K562 (cell line): ENCODE results near the gene RPRD1B. TPM values are rescaled to one million over a fixed set of nuclear protein-coding genes. Genes with fewer than 3 reads are reported as not detected.

Experiments
- ATAC-seq: fragments of 200-7000 bp; cut with Tn5 transposase; 3 replicates; pipeline ENCODE4 v1.9.1; 2020; ENCODE audit warnings: moderate library complexity
- BruUV-seq: library from RNA; stranded (reverse); fragments of 400-500 nt; replicated peaks from 2 replicates; lab custom pipeline; 2021; lab: Mats Ljungman, UMichigan
- CTCF ChIA-PET: fragments of 300-600 bp; formaldehyde crosslinking; extraction: SDS; loops from one replicate; lab custom pipeline; 2021; ENCODE audit warnings: low intra/inter-chr PET ratio; lab: Yijun Ruan, JAX
- POLR2A ChIA-PET: fragments of 300-600, 350-650 bp; sonication (Branson Sonifier 250); formaldehyde crosslinking; extraction: SDS; loops from one replicate; lab custom pipeline; 2021; ENCODE audit warnings: antibody characterized with exemption, inconsistent platforms; lab: Yijun Ruan, JAX
- DNase-seq, 4 experiments: peaks; one replicate each; pipeline versions ENCODE4 v3.0.0 to v3.0.0-alpha.2; 2011 to 2018; ENCODE audit warnings: low spot score in 3 of 4, mixed read lengths in 3 of 4; ENCODE audit errors: extremely low read depth in 1 of 4
- FAIRE-seq: peaks from 2 replicates; lab custom pipeline; 2011; peaks lifted over from hg19 to GRCh38; lab: Jason Lieb, UNC
- H2AFZ ChIP-seq: 2 replicates; pipeline ENCODE4 v1.6.0; 2011; ENCODE audit warnings: low read depth, low read length, control low read depth, inconsistent platforms
- H3K27ac ChIP-seq: fragments of 200-600 bp; 3 replicates; pipeline ENCODE4 v1.8.0; 2011; ENCODE audit warnings: low read depth, mild to moderate bottlenecking, control low read depth, inconsistent platforms, low read length, moderate library complexity, mixed read lengths; ENCODE audit errors: extremely low read depth
- H3K27me3 ChIP-seq, 2 experiments: fragments of 300-600 bp in 1 of 2; 2 replicates in 1 of 2; 3 replicates in 1 of 2; pipeline versions ENCODE4 v1.6.0 to v1.8.0; 2011; ENCODE audit warnings: inconsistent platforms in 2 of 2, low read length in 2 of 2, mild to moderate bottlenecking in 1 of 2, mixed read lengths in 1 of 2, moderate library complexity in 1 of 2; ENCODE audit not compliant: control insufficient read depth in 2 of 2, insufficient read depth in 2 of 2
- H3K36me3 ChIP-seq: fragments of 300-600 bp; 3 replicates; pipeline ENCODE4 v1.8.0; 2011; ENCODE audit warnings: mild to moderate bottlenecking, low read length, inconsistent platforms; ENCODE audit not compliant: control insufficient read depth, insufficient read depth
- H3K4me1 ChIP-seq, 2 experiments: fragments of 200-600 bp in 1 of 2; replicated peaks in 1 of 2; 2 replicates in 1 of 2; 3 replicates in 1 of 2; pipeline versions ENCODE4 v1.5.1 to v1.8.0; 2011; ENCODE audit warnings: inconsistent platforms in 2 of 2, low read length in 2 of 2, mild to moderate bottlenecking in 1 of 2, mixed read lengths in 1 of 2, moderate library complexity in 1 of 2; ENCODE audit not compliant: control insufficient read depth in 2 of 2, insufficient read depth in 2 of 2
- H3K4me2 ChIP-seq: 2 replicates; pipeline ENCODE4 v1.6.1; 2011; ENCODE audit warnings: low read length, control low read depth, inconsistent platforms, mixed read lengths; ENCODE audit not compliant: insufficient read depth
- H3K4me3 ChIP-seq: fragments of 200-600 bp; sonication (generic), shearing (Covaris generic); 2 replicates; pipeline ENCODE4 v1.5.1; 2016; ENCODE audit warnings: control low read depth, inconsistent platforms
- H3K79me2 ChIP-seq: fragments of 200-600 bp; 3 replicates; pipeline ENCODE4 v1.8.0; 2011; ENCODE audit warnings: low read length, inconsistent platforms; ENCODE audit not compliant: control insufficient read depth, insufficient read depth
- H3K9ac ChIP-seq, 2 experiments: 2 replicates each; pipeline versions ENCODE4 v1.6.0 to v1.6.1; 2011; ENCODE audit warnings: low read depth in 2 of 2, low read length in 2 of 2, control low read depth in 1 of 2, inconsistent platforms in 1 of 2, mild to moderate bottlenecking in 1 of 2, mixed read lengths in 1 of 2; ENCODE audit not compliant: insufficient read depth in 1 of 2
- H3K9me1 ChIP-seq: one replicate; pipeline ENCODE4 v1.6.0; 2011; ENCODE audit warnings: inconsistent platforms, mild to moderate bottlenecking, low read length, moderate library complexity; ENCODE audit not compliant: control insufficient read depth, insufficient read depth
- H3K9me3 ChIP-seq: replicated peaks from 2 replicates; pipeline ENCODE4 v1.5.1; 2011; ENCODE audit warnings: low read depth, low read length, inconsistent platforms; ENCODE audit not compliant: control insufficient read depth, insufficient read depth
- H4K20me1 ChIP-seq: replicated peaks from 2 replicates; pipeline ENCODE4 v1.6.1; 2011; ENCODE audit warnings: low read length, inconsistent platforms, mixed read lengths; ENCODE audit not compliant: control insufficient read depth, insufficient read depth
- CREB1 ChIP-seq, 2 experiments: sonication (generic) in 1 of 2; formaldehyde crosslinking in 1 of 2; IDR thresholded peaks; 2 replicates each; pipeline versions ENCODE4 v1.6.1 to v1.8.0; 2012 to 2022; ENCODE audit warnings: inconsistent platforms in 1 of 2, mild to moderate bottlenecking in 1 of 2, missing genetic modification reagents in 1 of 2, moderate library complexity in 1 of 2
- MEIS2 ChIP-seq: fragments of 450-650 bp; IDR thresholded peaks from 2 replicates; pipeline ENCODE4 v1.6.1; 2014; ENCODE audit warnings: mild to moderate bottlenecking; ENCODE audit not compliant: partially characterized antibody
- TCF7L2 ChIP-seq: fragments of 150-350 bp; IDR thresholded peaks from 2 replicates; pipeline ENCODE4 v1.6.1; 2016; ENCODE audit warnings: low read depth, mild to moderate bottlenecking, low read length, moderate library complexity
- ZNF197 ChIP-seq: fragments of 200-800 bp; sonication (Bioruptor generic); IDR thresholded peaks from 2 replicates; pipeline ENCODE4 v1.6.1; 2016; ENCODE audit warnings: low read depth, missing genetic modification characterization, missing compliant biosample characterization
- WGBS: fragments of 100-300 bp; shearing (Covaris generic); methylation state at CpG from one replicate; pipeline ENCODE4 v1.1.6; 2016; ENCODE audit warnings: low coverage, mixed read lengths; ENCODE audit not compliant: insufficient coverage; ENCODE audit errors: missing lambda C conversion rate; 5-methylcytosine and 5-hydroxymethylcytosine counted together
- in situ Hi-C: fragments of 300-500 bp; cut with MboI; formaldehyde crosslinking; loops from 4 replicates; pipeline ENCODE4 v1.15.0; 2018; ENCODE audit warnings: inconsistent platforms, mixed read lengths
- intact Hi-C: fragments of 100-400 bp; cut with micrococcal nuclease; formaldehyde crosslinking; loops from 2 replicates; pipeline ENCODE4 v1.14.2; 2022
- polyA plus RNA-seq, 8 experiments: library from polyadenylated mRNA; depleted of rRNA in 4 of 8; stranded (reverse) in 5 of 8; unstranded in 3 of 8; fragments of >200 nt; fragmentation: Nextera tagmentation in 2 of 8; fragmentation: Illumina TruSeq in 1 of 8; extraction: Ambion mirVana in 2 of 8; extraction: Trizol in 1 of 8; gene quantifications; 2 replicates each; pipeline versions ENCODE4 v1.2.1 to v1.2.3, GENCODE V29; 2011 to 2014; ENCODE audit warnings: inconsistent platforms in 1 of 8, missing spikeins in 1 of 8
- total RNA-seq, 7 experiments: library from RNA; depleted of rRNA in 6 of 7; stranded (reverse); fragments of >200 nt in 6 of 7; fragmentation: Illumina TruSeq in 2 of 7; extraction: Trizol in 2 of 7; gene quantifications; 2 replicates each; pipeline versions ENCODE4 v1.2.1 to v1.2.3, GENCODE V29; 2011 to 2021; ENCODE audit warnings: low replicate concordance in 1 of 7
- TF ChIP-seq, protein P1 (sequence below), 2 experiments: fragments of 450-650 bp; conservative IDR thresholded peaks; 2 replicates each; pipeline ENCODE4 v1.6.1; 2017; ENCODE audit warnings: mild to moderate bottlenecking in 2 of 2, moderate library complexity in 2 of 2
- TF ChIP-seq, protein P2 (sequence below): fragments of 450-650 bp; IDR thresholded peaks from 2 replicates; pipeline ENCODE4 v1.7.0; 2016; ENCODE audit warnings: borderline replicate concordance
- TF ChIP-seq, protein P3 (sequence below): fragments of 250-450 bp; sonication (Bioruptor Pico); IDR thresholded peaks from 2 replicates; pipeline ENCODE4 v1.8.0; 2021; ENCODE audit warnings: moderate library complexity, mild to moderate bottlenecking, inconsistent platforms
- TF ChIP-seq, protein P4 (sequence below), 2 experiments: IDR thresholded peaks in 1 of 2; conservative IDR thresholded peaks in 1 of 2; 2 replicates each; pipeline ENCODE4 v1.6.1; 2016; ENCODE audit warnings: low read depth in 2 of 2, mild to moderate bottlenecking in 1 of 2, missing compliant biosample characterization in 1 of 2, missing genetic modification characterization in 1 of 2, moderate library complexity in 1 of 2

Gene RPRD1B
- total and polyA plus RNA-seq, 9 of the 15 experiments (the other 6 are each of a cell fraction or from before 2014, with no cell fraction given) = 5.5 to 43.0 (median 24.4) TPM

GRCh38 chr20:38139977-38140753 lies 106.6 kb downstream of the RPRD1B start:
- Histone ChIP-seq H3K9ac (no peak overlapping the region), H3K9me3 (no peaks in the 10 kb centered on the region), H3K79me2 (no peaks in the 10 kb centered on the region), H3K9me1 (no peaks in the 10 kb centered on the region), H3K27me3 (no peaks in the 10 kb centered on the region), H3K4me1 (peaks cover 30 to 41% of the 10 kb centered on the region in 2 experiments), H2AFZ (no peak overlapping the region), H3K4me2 (no peak overlapping the region), H3K4me3 (no peak overlapping the region), H3K36me3 (peaks cover 73% of the 10 kb centered on the region; the same call in 2 of the 3 replicates), H4K20me1 (no peaks in the 10 kb centered on the region), H3K27ac (no peak overlapping the region)
- DNase-seq = no peak
- BruUV-seq = no TSS peak
- CTCF ChIA-PET = no interaction called here
- POLR2A ChIA-PET = interaction anchor here (0.7 to 1.9 kb wide), 5 partner anchors 9 to 736 kb away, joined by 3 to 14 read pairs (median 3); no protein-coding TSS in a partner anchor
- ATAC-seq = no peak
- 67% methylated on average over 12 of the region's 12 CpGs for WGBS
- intact Hi-C loops = no loop called here
- in situ Hi-C loops = no loop called here
- no peak for FAIRE-seq
- TF ChIP-seq, protein P1, sequence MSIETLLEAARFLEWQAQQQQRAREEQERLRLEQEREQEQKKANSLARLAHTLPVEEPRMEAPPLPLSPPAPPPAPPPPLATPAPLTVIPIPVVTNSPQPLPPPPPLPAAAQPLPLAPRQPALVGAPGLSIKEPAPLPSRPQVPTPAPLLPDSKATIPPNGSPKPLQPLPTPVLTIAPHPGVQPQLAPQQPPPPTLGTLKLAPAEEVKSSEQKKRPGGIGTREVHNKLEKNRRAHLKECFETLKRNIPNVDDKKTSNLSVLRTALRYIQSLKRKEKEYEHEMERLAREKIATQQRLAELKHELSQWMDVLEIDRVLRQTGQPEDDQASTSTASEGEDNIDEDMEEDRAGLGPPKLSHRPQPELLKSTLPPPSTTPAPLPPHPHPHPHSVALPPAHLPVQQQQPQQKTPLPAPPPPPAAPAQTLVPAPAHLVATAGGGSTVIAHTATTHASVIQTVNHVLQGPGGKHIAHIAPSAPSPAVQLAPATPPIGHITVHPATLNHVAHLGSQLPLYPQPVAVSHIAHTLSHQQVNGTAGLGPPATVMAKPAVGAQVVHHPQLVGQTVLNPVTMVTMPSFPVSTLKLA (conservative IDR thresholded peaks at IDR 0.05) = no peak
- TF ChIP-seq, protein P2, sequence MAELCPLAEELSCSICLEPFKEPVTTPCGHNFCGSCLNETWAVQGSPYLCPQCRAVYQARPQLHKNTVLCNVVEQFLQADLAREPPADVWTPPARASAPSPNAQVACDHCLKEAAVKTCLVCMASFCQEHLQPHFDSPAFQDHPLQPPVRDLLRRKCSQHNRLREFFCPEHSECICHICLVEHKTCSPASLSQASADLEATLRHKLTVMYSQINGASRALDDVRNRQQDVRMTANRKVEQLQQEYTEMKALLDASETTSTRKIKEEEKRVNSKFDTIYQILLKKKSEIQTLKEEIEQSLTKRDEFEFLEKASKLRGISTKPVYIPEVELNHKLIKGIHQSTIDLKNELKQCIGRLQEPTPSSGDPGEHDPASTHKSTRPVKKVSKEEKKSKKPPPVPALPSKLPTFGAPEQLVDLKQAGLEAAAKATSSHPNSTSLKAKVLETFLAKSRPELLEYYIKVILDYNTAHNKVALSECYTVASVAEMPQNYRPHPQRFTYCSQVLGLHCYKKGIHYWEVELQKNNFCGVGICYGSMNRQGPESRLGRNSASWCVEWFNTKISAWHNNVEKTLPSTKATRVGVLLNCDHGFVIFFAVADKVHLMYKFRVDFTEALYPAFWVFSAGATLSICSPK = no peak
- TF ChIP-seq, protein P3, sequence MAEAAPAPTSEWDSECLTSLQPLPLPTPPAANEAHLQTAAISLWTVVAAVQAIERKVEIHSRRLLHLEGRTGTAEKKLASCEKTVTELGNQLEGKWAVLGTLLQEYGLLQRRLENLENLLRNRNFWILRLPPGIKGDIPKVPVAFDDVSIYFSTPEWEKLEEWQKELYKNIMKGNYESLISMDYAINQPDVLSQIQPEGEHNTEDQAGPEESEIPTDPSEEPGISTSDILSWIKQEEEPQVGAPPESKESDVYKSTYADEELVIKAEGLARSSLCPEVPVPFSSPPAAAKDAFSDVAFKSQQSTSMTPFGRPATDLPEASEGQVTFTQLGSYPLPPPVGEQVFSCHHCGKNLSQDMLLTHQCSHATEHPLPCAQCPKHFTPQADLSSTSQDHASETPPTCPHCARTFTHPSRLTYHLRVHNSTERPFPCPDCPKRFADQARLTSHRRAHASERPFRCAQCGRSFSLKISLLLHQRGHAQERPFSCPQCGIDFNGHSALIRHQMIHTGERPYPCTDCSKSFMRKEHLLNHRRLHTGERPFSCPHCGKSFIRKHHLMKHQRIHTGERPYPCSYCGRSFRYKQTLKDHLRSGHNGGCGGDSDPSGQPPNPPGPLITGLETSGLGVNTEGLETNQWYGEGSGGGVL (CRISPR knock-in tag) = no peak
- no peak for TF ChIP-seq CREB1 (IDR thresholded peaks at IDR 0.05)
- TF ChIP-seq CREB1 (CRISPR knock-in tag; IDR thresholded peaks at IDR 0.05) = no peak
- TF ChIP-seq TCF7L2 = no peak
- TF ChIP-seq, protein P4, sequence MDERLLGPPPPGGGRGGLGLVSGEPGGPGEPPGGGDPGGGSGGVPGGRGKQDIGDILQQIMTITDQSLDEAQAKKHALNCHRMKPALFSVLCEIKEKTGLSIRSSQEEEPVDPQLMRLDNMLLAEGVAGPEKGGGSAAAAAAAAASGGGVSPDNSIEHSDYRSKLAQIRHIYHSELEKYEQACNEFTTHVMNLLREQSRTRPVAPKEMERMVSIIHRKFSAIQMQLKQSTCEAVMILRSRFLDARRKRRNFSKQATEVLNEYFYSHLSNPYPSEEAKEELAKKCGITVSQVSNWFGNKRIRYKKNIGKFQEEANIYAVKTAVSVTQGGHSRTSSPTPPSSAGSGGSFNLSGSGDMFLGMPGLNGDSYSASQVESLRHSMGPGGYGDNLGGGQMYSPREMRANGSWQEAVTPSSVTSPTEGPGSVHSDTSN (CRISPR knock-in tag; IDR thresholded peaks at IDR 0.05; ENCODE audit: low read depth) = no peak
- TF ChIP-seq, protein P4 (tag; conservative IDR thresholded peaks at IDR 0.05; ENCODE audit: low read depth) = peak; percentile 68
- TF ChIP-seq MEIS2 = peak; percentile 78
- TF ChIP-seq ZNF197 = no peak
